Activated CD4-positive, alpha-beta T cell treated with anti-CD3 and anti-CD28 coated beads, Interleukin-2, amount 50 U/mL, for 24 hours (primary cell): Measurements from ENCODE around the gene PLEKHS1.
"Not testable (repeated sequence)": the region's sequence is repeated elsewhere in the genome, so short reads cannot be mapped to it uniquely, and the experiment has no call there.

Experiments used
- DNase-seq, 2 donors: peaks; one replicate each; pipeline ENCODE4 v3.0.0-alpha.2; 2020; ENCODE audit warnings: low read depth in 1 of 2, low spot score in 1 of 2

Gene PLEKHS1

DNA sequence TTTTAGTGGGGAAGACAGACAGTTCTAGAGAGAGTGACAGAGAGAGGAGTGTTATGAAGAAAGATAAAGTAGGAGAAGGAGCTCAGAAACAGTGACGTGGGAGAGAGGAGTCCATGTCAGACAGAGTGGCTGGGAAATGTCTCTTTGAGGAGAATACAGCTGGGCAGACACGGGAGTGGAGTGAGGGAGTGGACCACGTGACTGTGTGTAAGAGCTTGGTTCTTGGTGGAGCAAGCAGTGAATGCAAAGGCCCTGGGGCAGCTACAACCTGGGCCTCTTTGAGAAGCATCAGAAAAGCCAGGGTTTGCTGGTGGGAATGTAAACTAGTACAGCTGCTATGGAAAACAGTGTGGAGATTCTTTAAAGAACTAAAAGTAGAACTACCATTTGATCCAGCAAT is 11.9 kb upstream of the PLEKHS1 start:
- DNase-seq = no peak

DNA sequence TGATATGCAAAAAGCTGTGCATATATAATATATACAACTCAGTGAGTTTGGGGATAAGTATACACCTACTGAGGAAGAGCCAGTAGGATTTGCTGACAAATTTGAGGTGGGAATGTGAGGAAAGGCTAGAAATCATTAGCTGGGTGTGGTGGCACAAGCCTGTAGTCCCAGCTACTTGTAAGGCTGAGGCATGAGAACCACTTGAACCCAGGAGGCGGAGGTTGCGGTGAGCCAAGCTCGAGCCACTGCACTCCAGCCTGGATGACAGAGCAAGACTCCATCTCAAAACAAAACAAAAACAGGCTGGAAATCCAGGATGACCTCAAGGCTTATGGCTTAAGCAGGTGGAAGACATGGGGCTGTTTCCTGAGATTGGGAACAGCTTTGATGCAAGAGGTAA is 10.6 kb upstream of the PLEKHS1 start:
- no peak for DNase-seq

DNA sequence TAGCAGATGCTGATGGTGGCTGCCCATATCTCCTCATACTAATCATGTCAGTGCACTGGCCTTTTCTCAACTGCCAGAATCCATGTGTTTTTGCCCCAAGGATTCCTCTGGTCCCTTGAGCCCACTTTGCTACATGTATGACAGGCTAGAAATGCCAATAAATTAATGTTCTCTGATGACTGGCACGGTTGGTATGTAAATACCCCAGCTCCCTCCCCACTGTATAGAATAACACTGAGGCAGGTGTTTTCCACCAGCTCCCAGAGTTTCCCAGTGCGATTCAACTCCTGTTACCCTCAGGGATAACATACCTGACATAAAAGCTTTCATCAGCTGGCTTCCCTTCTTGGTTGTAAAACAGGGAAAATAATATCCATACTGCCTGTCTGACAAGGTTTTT is 9.0 kb upstream of the PLEKHS1 start:
- DNase-seq = no peak

DNA sequence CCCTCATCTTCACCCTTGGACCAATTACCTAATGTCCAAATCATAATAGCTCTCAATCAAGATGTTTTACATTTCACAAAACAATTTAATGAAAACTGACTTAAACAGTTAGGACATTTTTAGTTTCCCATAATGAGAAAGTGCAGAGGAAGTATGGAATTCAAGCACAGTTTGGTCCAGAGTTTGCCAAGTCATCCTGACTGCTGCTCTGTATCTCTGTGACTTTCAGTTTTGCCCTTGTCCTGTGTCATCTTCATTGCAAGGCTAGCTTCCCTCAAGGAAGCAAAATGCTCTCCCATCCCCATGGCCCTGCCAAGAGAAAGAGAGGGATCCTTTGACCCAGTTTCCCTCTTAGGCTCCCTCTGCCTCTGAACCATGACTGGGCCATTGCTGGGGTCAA is 7.9 kb upstream of the PLEKHS1 start:
- DNase-seq = no peak

DNA sequence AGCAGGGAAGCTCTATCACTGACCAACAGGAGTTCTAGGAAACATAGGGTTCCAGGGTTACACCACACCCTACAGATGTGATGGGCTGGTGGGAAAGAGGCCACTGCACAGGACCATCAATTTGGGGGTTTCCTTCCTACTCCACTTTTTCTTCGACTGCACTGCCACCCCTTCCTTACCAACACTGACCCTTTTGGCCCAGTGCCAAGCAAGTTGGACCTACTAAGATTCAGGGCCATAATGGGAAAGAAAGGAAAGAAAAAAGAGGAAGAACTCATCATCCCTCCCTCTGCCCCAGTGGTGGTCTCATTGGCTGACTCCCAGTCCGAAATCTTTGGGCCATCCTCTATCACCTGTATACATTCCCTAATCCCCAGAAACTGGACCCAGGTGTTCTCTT is 6.1 kb upstream of the PLEKHS1 start:
- DNase-seq = no peak

DNA sequence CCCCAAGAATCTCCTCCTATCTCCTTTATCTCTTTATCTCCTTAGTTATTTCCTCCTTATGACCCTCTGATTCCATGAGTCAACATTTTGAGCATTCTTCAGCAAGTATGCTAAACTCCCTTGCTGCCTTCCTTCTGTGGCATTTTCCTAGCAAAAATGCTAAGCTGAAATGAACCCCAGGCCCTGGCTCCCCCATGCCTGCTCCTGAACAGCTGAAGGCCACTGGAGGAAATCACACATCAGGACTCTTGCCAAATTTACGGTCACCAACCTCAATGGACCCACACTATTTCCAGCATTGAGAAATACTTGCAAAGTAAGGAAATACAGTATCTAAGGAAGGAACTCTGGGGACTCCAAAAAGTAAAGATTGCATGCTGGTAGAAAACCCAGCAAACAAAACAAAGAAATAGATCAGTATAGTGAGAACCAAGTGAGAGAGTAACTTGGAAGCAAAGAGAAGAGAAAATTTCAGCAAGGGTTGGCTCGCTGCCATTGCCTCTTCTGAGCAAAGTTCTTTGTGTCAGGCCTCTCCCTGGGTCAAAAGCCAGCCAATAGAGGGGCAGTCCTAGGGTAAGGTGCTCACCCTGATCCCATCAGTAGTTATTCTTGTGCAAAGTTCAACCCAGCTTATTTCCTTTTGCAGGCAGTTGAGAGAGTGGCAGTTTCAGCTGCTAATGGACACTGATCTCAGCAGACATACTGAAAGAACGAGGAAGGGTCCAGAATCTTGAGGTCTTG is 5.1 kb upstream of the PLEKHS1 start:
- DNase-seq = no peak

DNA sequence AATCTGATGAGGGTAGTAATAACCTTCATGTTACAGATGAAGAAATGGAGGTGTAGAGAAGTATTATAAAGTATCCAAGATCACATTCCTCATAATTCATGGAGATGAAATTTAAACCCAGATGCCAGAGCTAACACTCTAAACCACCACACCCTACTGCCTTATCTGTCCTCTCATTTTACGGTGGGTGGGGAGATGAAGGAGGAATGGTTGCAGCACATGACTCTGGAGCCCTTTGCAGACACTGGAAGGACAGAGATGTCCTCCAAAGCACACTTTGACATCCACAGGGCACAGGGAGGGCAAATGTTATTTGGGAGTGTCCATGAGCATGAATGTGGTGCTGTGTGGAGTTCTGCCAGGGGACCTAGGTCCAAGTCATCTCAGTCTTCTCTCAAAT is 1.1 kb downstream of the PLEKHS1 start:
- DNase-seq = no peak

DNA sequence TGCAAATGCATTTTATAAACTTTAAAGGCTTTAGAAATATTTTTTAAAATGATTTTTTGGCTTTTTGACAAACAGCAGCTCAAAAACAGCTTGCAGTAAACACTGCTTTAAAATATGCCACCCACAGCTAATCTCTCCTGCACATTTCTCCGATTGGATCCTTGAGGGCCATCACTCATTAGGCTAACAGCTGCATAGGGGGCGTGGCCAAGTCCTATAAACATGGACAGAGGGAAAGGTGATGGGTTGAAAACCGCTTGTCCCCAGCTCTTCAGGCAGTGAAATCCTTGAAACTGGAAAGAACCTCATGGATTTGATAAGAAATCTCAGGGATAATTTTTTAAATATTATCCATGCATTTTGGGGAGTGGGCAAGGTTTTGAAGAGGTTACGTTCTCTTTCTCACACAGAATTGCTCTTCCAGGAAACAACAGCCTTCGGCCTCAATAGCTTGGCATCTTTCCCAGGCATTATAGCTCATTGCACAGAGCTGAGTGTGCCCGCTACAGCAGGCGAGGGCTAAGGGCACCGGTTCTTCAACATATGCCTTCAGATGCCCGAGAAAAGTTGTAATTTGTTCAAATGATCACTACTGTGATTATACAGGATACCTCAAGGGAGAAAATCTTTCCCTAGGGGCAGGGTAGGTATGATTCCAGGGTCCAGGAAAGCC is 1.7 kb downstream of the PLEKHS1 start:
- DNase-seq = no peak

DNA sequence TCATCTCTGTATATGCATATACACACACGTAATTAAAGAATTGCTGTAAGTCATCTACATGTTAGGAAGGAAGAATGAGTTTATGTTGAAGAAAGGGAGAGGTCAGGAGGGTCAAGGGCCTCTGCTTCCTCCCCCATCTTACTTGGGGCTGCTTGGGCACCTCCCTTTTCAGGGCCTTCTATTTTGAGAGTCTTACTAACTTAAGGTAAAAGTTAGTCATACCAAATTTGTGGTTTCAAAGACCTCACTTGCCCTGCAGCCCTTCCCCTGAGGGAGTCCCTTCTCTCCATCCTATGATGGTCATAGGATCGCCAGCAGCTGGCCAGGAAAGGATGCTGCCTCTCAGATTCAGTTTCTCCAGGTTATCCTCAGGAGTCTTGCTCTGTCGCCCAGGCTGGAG is 2.6 kb downstream of the PLEKHS1 start:
- DNase-seq = no peak

DNA sequence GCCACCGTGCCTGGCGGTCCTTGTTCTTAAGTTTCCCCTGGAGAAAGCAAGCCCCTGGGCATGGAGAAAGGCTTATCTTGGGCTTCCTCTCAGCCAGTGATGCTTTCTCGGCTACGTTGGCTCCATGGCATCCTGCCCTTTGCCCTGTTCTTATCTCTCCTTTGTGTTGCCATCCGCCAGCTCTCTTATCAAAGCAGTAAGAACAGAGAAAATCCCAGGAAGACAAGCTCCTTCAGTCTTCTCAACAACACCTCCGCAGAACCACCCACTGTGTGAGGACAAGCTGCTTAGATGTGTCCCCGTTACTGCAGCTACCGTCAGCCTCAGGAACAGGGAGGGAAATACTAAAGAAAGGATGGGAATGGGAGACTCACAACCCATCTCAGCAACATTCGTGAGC is 3.3 kb downstream of the PLEKHS1 start:
- no peak for DNase-seq

DNA sequence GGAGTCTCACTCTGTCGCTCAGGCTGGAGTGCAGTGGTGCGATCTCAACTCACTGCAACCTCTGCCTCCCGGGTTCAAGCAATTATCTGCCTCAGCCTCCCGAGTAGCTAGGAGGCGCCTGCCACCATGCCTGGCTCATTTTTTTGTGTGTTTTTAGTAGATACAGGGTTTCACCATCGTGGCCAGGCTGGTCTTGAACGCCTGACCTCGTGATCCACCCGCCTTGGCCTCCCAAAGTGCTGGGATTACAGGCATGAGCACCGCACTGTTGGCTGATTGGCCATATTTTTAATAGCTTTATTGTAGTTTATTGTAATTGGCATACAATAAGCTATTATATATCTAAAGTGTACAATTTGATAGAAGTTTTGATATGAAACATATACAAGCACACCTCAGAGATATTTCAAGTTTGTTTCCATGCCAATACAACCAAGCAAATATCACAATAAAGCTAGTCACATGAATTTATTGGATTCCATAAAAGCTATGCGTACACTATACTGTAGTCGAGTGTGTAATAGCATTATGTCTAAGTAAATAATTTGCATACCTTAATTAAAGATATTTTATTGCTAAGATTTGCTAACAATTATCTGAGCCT is 5.6 kb downstream of the PLEKHS1 start:
- DNase-seq = no peak

DNA sequence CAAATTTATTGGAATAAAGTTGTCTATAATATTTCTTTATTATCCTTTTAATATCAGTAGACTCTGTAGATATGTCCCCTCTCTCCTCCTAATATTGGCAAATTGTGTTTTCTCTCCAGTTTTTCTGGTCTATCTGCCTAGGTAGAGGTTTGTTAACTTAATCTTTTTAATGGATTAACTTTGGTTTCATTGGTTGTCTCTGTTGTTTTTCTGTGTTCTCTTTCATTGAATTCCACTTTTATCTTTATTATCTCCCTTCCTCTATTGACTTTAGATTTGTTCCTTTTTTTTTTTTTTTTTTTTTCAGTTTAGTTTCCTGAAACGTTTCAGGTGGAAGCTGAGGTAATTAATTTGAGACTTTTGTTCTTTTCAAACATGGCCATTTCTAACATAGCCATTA is 10.6 kb downstream of the PLEKHS1 start:
- DNase-seq = no peak

DNA sequence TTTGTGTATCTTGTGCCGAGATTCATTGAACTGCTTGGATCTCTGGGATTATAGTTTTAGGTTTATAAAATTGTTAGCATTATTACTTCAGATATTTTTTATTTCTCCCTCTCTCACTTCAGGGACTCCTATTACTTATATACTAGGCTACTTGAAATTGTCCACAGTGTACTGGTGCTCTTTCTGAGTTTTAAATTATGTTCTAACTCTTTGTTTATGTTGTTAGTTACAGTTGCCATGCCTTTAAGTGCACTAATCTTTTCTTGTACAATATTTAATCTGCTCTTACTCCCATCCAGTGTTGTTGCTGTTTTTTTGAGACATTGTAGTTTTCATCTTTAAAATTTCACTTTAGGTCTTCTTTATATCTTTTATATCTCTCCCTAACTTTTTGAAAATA is 13.1 kb downstream of the PLEKHS1 start:
- no peak for DNase-seq

DNA sequence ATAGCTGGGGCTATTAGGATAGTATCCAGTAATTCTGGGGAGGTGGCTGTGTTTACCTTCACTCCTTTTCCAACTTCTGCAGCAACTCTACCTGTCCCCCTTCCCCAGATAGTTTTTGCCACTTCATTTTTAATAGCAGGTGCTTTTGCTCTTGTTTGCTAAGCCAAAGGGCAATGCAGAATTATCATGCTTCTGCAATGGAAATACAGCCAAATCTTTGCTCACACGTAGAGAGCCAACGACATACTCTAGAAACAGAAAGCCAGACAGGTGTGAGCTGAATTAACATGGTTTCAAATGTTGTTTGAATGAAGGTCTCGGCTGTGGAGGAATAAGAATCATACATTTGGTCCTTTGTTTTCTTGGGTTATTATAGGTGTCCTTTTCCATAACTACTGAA is 14.4 kb downstream of the PLEKHS1 start:
- DNase-seq = no peak

DNA sequence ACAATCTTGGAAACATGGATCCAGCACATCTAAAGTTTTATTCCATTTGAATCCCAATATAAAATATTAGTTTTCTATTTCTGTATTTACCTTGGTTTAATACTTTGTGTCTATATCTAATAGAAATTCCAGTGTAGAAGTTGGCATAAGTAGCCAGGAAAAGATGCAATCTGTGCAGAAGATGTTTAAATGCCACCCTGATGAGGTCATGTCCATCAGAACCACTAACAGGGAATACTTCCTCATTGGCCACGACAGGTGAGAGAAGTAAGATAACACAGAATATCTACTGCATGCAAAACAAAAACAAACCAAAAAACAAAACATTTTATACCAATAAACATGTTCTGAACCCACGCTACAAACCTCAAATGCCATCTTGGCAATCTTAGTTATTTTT is 15.7 kb downstream of the PLEKHS1 start:
- DNase-seq = no peak

DNA sequence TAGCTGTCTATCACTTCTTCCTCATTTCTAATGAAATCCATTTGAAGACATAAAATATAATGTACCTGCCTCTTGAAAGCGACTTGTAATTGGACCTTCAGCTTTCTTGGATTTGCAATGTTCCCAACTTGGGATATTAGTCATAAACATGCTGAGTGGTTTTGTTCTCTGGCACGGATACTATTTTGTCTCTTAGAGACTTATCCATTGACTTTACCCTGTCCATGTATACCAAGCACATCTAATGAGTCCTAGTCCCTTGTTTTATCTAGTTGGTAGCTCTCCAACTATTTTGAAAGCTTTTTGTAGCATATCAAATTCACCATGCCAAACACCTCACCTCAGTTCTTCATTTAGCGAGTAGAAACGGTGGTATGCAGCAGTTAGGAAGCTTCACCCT is 18.9 kb downstream of the PLEKHS1 start:
- no peak for DNase-seq

DNA sequence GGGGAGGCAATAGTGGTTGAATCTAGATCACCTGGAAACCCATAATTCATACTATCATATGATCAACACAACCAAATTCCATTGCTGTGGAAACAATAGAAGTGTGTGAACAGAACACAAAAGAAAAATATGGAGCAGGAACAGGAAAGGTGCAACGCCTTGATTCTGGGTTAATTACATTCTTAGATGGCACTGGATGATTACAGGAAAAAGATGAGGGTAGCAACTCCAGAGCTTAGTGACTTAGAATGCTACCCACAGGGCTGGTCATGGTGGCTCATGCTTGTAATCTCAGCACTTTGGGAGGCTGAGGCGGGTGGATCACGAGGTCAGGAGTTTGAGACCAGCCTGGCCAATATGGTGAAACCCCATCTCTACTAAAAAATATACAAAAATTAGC is 19.6 kb downstream of the PLEKHS1 start:
- not testable (repeated sequence) for DNase-seq

DNA sequence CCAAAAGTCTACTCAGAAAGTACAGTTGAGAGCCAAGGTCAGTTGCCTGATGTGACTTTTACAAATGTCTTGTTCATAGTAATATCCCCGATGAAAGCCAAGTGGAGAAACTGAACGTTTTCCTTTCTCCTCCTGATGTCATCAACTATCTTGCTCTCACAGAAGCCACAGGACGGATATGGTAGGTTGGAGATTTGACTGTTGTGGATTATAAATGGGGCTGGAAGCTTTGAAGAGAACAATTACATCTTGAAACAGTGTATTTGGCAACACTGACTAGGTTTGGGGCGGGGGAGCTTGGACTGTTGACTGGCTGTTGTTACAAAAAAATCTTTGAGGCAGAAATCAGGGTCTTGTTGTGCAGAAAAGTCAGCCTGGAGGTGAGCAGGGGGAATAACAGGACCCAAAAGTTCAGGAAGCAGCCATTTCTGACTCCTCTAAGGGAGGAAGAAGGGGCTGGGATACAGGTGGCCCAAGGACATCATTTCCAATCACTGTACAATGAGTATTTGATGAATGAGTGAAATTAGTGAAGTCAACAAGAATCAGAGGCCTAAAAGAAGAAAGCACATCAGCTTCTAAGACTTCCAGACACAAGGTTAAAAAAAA is 24.3 kb downstream of the PLEKHS1 start:
- no peak for DNase-seq

DNA sequence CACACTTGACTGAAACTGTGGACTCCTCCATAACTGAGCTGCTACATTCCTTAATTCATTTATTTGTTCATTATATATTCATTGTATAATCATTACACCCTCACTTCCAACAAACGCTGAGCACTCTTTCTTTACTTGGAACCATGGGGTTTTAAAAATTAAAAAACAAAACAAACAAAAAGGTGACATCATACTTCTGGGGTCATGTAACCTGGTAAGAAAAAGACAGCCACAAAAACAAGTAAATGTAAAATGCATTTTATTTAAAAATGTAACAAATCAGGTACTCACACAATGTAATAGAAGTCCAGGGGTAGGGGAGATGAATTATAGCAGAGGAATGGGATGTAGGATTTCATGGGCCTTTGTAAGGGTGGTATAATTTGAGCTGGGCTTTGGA is 25.1 kb downstream of the PLEKHS1 start:
- DNase-seq = no peak

DNA sequence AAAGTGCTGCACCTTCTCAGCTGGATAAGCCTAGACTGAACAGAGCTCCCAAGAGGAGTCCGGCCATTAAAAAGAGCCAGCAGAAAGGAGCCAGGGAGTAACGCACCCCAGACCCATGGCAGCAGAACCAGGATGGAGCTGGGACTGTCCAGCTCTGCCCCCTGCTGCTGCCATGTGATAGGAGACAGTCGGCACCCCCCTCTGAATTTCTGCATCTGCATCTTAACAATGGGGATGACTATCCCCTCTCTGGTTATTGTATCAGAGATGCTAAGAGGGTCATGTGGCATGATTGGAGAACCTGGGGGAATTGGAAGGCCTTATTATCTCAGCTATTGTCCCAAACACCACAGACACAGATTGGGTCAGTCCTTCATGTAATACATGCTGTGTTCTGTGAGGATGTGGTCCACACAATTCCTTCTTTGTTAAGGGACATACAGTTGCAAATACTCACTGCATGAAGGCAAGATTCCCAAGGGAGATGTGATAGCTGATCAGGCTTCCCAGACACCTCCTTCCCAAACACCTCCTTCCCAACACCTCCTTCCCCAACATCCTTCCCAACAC is 29.3 kb downstream of the PLEKHS1 start:
- no peak for DNase-seq

DNA sequence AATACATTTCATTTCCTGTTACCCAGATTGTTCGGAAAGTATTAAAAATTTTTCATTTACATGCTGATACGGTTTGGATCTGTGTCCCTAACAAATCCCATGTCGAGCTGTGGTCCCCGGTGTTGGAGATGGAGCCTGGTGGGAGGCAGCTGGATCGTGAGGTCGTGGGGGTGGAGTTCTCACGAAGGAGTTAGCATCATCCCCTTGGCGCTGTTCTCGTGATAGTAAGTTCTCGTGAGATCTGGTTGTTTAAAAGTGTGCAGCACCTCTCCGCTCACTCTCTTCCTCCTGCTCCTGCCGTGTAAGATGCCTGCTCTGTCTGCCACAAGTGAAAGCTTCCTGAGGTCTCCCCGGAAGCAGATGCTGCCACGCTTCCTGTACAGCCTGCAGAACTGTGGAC is 30.9 kb downstream of the PLEKHS1 start:
- DNase-seq = no peak
